HAP-1 (cell line): ENCODE data around the gene RB1.
A peak's percentile ranks its signal among the peaks of the same experiment; 100 is the strongest.

Source experiments
- DNase-seq, 2 experiments: peaks; one replicate each; pipeline ENCODE4 v3.0.0-alpha.2; 2016 to 2020; ENCODE audit warnings: low spot score in 2 of 2
- H3K27me3 ChIP-seq: fragments of 250-450 bp; sonication (Bioruptor Pico); 2 replicates; pipeline ENCODE4 v1.5.1; 2020; ENCODE audit warnings: low read depth, mild to moderate bottlenecking, moderate library complexity
- H3K36me3 ChIP-seq: fragments of 250-450 bp; sonication (Bioruptor Pico); replicated peaks from 2 replicates; pipeline ENCODE4 v1.5.1; 2020; ENCODE audit warnings: mild to moderate bottlenecking
- H3K4me1 ChIP-seq: fragments of 250-450 bp; sonication (Bioruptor Pico); 2 replicates; pipeline ENCODE4 v1.5.1; 2020; ENCODE audit warnings: mild to moderate bottlenecking
- H3K4me3 ChIP-seq: fragments of 250-450 bp; sonication (Bioruptor Pico); 2 replicates; pipeline ENCODE4 v1.5.1; 2020; ENCODE audit warnings: mild to moderate bottlenecking, moderate library complexity
- H3K9me3 ChIP-seq: fragments of 250-450 bp; sonication (Bioruptor Pico); 2 replicates; pipeline ENCODE4 v1.5.1; 2020; ENCODE audit warnings: mild to moderate bottlenecking, moderate library complexity
- in situ Hi-C: fragments of 300-500 bp; cut with MboI; formaldehyde crosslinking; loops from 3 replicates; pipeline ENCODE4 v1.14.3; 2020; ENCODE audit warnings: low sequenced_read_pairs, inconsistent platforms, mixed read lengths

Gene RB1

DNA sequence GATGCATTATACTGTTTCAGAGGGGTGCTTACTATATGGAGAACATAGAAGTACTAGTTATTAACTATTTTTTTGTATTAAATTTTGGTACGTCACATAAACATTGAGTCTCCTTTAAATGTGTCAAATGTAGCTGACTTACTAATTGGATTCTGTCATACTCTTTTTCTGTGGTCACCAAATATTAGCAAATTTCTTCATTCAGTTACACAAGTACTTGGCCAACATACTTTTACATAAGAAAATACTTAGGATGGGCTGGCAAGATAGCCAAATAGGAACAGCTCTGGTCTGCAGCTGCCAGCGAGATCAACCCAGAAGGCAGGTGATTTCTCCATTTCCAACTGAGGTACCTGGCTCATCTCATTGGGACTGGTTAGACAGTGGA, 90.1 kb downstream of the RB1 start:
- H3K36me3 ChIP-seq, result no peaks in the 10 kb centered on the region; the same call in 1 of the 2 replicates
- H3K4me1 ChIP-seq, result no peaks in the 10 kb centered on the region
- H3K9me3 ChIP-seq, result no peaks in the 10 kb centered on the region
- no peaks in the 10 kb centered on the region for H3K27me3 ChIP-seq
- H3K4me3 ChIP-seq, result no peak overlapping the region
- in situ Hi-C loops, result no loop called here
- DNase-seq, result no peak

GRCh38 chr13:48397744-48398143, 94.2 kb downstream of the RB1 start:
- no peak overlapping the region for H3K4me3 ChIP-seq
- DNase-seq, result no peak
- in situ Hi-C loops, result no loop called here
- H3K27me3 ChIP-seq, result no peaks in the 10 kb centered on the region
- H3K4me1 ChIP-seq, result peaks cover 6% of the 10 kb centered on the region; the same call in 1 of the 2 replicates
- H3K36me3 ChIP-seq, result no peaks in the 10 kb centered on the region; the same call in 1 of the 2 replicates
- H3K9me3 ChIP-seq, result no peaks in the 10 kb centered on the region

DNA sequence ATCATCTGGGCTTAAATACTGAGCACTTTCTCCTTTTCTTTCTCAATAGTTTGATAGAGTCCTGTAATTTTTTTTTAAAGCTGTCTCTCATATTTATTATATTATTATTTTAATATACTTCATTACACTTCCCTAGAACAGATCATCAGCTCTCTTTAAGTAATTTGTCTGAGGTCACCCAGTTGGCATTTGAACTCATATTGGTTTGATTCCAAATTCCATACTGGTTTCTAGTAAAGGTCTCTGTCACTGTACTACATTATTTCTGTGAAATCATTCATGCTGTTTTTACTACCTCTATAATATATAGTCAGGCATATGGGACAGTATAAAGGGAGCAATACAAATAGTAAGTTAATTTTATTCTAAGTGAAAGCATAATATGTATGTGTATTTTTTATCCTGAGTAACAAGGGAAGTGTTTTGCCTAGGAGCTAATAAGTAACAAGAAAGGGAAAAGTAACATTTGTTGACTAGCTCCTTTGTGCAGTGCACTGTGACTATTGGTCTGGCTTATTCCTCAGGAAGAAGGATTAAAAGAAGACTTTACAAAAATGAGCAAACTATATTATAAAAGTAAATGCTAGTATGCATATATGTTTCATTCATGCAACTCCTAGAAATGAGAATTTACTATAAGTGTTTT, 95.0 kb downstream of the RB1 start:
- peaks cover 6% of the 10 kb centered on the region; the same call in 1 of the 2 replicates for H3K4me1 ChIP-seq
- in situ Hi-C loops, result no loop called here
- H3K9me3 ChIP-seq, result no peaks in the 10 kb centered on the region
- no peak overlapping the region for H3K4me3 ChIP-seq
- DNase-seq, result no peak
- H3K27me3 ChIP-seq, result no peaks in the 10 kb centered on the region
- H3K36me3 ChIP-seq, result no peaks in the 10 kb centered on the region; the same call in 1 of the 2 replicates

DNA sequence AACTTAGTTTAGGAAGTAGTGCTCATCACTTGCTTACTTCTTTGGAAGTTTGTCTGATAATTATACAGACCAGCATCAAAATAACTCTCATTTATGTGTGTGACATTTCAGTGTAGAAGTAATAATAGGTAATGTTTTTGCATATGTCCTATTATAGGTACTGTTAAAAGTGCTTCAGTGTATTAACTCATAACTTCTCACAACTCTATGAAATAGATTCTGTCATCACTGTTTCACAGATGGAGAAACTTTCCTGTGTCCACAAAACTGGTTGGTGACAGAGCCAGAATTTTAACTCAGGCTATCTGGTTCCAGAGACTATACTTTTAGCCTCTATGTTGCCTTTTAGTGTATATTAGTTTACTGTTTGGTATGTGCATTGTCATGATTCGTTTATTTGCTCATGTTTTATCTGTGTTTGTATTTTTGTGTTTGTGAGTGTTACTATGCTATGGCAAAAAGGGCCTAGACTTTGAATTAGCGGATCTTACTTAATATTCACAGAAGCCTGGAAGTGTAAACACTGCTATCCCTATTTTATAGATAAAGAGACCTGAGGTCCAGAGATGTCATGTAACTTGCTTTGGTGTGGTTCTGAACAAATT, 96.6 kb downstream of the RB1 start:
- Histone ChIP-seq H3K27me3 (no peaks in the 10 kb centered on the region), H3K36me3 (no peaks in the 10 kb centered on the region), H3K4me3 (no peak overlapping the region), H3K9me3 (no peaks in the 10 kb centered on the region), H3K4me1 (peaks cover 6% of the 10 kb centered on the region; the same call in 1 of the 2 replicates)
- in situ Hi-C loops, result no loop called here
- no peak for DNase-seq

- no peak overlapping the region for H3K4me3 ChIP-seq
- H3K36me3 ChIP-seq, result no peaks in the 10 kb centered on the region
- H3K9me3 ChIP-seq, result no peaks in the 10 kb centered on the region
- in situ Hi-C loops, result no loop called here
- no peaks in the 10 kb centered on the region for H3K27me3 ChIP-seq
- DNase-seq, result no peak
- H3K4me1 ChIP-seq, result peaks cover 6% of the 10 kb centered on the region; the same call in 1 of the 2 replicates
Measured at GRCh38 chr13:48400850-48401291, 97.3 kb downstream of the RB1 start.

DNA sequence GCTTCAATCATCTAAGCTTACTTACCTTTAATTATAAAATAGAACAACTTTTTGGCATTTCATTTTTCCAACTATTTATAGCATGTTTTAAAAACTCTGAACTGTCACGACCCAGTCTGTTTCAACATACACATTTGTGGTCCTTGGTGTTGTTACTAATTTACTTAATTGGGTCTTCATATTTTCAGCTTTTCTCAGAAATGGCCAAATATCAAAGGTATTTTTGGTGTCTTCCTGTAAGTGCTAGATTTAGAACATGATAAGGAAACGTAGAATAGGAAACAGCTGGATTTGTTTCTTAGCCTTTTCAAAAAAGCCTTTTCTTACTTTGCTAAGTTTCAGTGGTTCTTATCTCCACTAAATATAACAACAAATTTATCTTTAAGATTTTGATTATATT, 97.9 kb downstream of the RB1 start:
- Histone ChIP-seq H3K4me1 (peaks cover 6% of the 10 kb centered on the region; the same call in 1 of the 2 replicates), H3K36me3 (no peaks in the 10 kb centered on the region), H3K27me3 (no peaks in the 10 kb centered on the region), H3K9me3 (no peaks in the 10 kb centered on the region), H3K4me3 (no peak overlapping the region)
- in situ Hi-C loops, result no loop called here
- no peak for DNase-seq

GRCh38 chr13:48402325-48402932, 98.9 kb downstream of the RB1 start:
- H3K36me3 ChIP-seq, result no peaks in the 10 kb centered on the region
- no peaks in the 10 kb centered on the region for H3K27me3 ChIP-seq
- no peak for DNase-seq
- H3K4me3 ChIP-seq, result no peak overlapping the region
- in situ Hi-C loops, result no loop called here
- peaks cover 6% of the 10 kb centered on the region; the same call in 1 of the 2 replicates for H3K4me1 ChIP-seq
- H3K9me3 ChIP-seq, result no peaks in the 10 kb centered on the region

DNA sequence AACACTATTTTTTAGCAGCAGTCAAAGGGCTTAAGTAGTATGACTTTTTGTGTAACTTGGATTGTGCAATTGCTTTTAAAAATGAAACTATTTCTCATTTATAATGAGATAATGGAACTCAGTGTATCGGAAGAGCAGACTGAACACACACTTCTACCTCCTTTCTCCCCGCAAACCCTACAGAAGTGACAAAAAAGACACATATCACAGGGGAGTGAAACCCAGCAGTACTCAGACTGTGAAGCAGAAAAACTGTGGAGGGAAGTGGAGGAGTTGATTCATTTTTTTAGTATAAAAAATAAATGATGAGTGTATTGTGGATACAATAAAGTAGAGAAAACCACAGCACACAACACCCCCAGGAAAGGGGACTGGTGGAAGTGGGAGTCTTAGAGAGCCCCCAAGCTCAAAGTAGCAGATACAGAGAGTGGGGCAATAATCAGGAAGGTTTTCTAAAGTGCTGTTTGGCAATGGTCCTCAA, 99.6 kb downstream of the RB1 start:
- in situ Hi-C loops, result no loop called here
- H3K4me1 ChIP-seq, result peaks cover 6% of the 10 kb centered on the region; the same call in 1 of the 2 replicates
- no peak for DNase-seq

GRCh38 chr13:48403913-48404312, 100.4 kb downstream of the RB1 start:
- no peaks in the 10 kb centered on the region for H3K36me3 ChIP-seq
- no peak for DNase-seq
- H3K4me3 ChIP-seq, result no peak overlapping the region
- H3K9me3 ChIP-seq, result no peaks in the 10 kb centered on the region
- in situ Hi-C loops, result no loop called here
- peaks cover 6% of the 10 kb centered on the region; the same call in 1 of the 2 replicates for H3K4me1 ChIP-seq
- H3K27me3 ChIP-seq, result no peaks in the 10 kb centered on the region

More for the DNA sequence above, 99.6 kb downstream of the RB1 start:
- no peaks in the 10 kb centered on the region for H3K27me3 ChIP-seq
- H3K36me3 ChIP-seq, result no peaks in the 10 kb centered on the region
- no peaks in the 10 kb centered on the region for H3K9me3 ChIP-seq
- no peak overlapping the region for H3K4me3 ChIP-seq

GRCh38 chr13:48404952-48405351, 101.4 kb downstream of the RB1 start:
- Histone ChIP-seq H3K9me3 (no peaks in the 10 kb centered on the region), H3K4me3 (no peak overlapping the region), H3K27me3 (no peaks in the 10 kb centered on the region), H3K36me3 (no peaks in the 10 kb centered on the region), H3K4me1 (peaks cover 6% of the 10 kb centered on the region; the same call in 1 of the 2 replicates)
- in situ Hi-C loops, result no loop called here
- no peak for DNase-seq

DNA sequence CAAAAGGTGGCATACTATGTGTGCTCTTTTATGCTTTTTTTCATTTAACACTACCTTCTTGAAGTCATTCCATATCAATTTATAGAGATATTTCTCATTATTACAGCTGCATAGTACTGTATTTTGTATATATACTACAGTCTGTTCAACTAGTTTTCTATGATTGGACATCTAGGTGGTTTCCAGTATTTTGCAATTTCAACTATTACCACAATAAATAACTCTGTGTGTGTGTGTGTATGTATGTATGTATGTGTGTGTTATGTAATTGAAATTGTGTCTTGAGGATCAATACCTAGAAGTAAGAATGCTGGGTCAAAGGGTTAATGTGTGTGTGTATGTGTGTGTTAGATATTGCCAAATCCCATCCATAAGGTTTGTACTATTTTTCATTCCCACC, 102.3 kb downstream of the RB1 start:
- in situ Hi-C loops, result no loop called here
- no peaks in the 10 kb centered on the region for H3K9me3 ChIP-seq
- no peaks in the 10 kb centered on the region for H3K4me1 ChIP-seq
- no peak for DNase-seq
- no peaks in the 10 kb centered on the region for H3K27me3 ChIP-seq
- no peaks in the 10 kb centered on the region for H3K36me3 ChIP-seq
- H3K4me3 ChIP-seq, result no peak overlapping the region

GRCh38 chr13:48410199-48410598, 106.6 kb downstream of the RB1 start:
- H3K27me3 ChIP-seq, result no peaks in the 10 kb centered on the region
- in situ Hi-C loops, result no loop called here
- H3K4me3 ChIP-seq, result no peak overlapping the region
- DNase-seq, result no peak
- H3K9me3 ChIP-seq, result no peaks in the 10 kb centered on the region
- H3K4me1 ChIP-seq, result peaks cover 15% of the 10 kb centered on the region
- H3K36me3 ChIP-seq, result no peaks in the 10 kb centered on the region

DNA sequence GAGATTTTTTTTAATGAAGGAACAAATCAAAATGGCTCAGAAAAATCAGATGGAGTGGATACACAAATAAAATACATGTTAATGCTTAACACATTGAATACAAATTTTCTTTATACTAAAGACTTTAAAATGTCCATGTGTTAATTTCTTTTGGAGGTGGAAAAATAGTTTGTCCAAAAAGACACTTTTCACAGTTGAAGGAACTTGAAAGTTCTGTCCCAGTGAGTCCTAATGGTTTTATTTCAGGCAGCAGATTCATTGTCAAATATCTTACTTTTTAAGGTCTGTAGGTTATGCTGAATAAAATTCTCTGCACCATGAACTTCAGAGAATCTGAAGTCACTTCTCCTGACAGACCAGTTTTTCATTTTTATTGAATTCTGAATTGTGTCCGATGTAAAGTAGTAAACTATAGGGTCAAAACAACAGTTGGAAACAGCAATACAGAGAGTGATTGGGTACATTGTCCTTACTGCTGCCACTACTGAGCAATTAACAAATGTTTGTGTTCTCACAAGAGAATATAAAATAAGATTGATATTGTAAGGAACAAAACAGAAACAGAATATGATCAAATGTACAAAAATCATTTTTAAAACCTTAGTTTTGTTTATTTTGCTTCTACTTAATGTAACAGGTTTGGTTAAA, 107.7 kb downstream of the RB1 start:
- no peak for DNase-seq
- Histone ChIP-seq H3K4me1 (peaks cover 15% of the 10 kb centered on the region), H3K9me3 (no peaks in the 10 kb centered on the region), H3K4me3 (peak overlapping the region; percentile 28), H3K27me3 (no peaks in the 10 kb centered on the region), H3K36me3 (no peaks in the 10 kb centered on the region)
- in situ Hi-C loops, result no loop called here
